ENCODE measurements around the gene FXN. TPM values are rescaled to one million over a fixed set of nuclear protein-coding genes. Genes with fewer than 3 reads are reported as not detected.

FXN gene
- total RNA-seq, 1 experiment from 2014 or later, result 11.0 TPM

DNA sequence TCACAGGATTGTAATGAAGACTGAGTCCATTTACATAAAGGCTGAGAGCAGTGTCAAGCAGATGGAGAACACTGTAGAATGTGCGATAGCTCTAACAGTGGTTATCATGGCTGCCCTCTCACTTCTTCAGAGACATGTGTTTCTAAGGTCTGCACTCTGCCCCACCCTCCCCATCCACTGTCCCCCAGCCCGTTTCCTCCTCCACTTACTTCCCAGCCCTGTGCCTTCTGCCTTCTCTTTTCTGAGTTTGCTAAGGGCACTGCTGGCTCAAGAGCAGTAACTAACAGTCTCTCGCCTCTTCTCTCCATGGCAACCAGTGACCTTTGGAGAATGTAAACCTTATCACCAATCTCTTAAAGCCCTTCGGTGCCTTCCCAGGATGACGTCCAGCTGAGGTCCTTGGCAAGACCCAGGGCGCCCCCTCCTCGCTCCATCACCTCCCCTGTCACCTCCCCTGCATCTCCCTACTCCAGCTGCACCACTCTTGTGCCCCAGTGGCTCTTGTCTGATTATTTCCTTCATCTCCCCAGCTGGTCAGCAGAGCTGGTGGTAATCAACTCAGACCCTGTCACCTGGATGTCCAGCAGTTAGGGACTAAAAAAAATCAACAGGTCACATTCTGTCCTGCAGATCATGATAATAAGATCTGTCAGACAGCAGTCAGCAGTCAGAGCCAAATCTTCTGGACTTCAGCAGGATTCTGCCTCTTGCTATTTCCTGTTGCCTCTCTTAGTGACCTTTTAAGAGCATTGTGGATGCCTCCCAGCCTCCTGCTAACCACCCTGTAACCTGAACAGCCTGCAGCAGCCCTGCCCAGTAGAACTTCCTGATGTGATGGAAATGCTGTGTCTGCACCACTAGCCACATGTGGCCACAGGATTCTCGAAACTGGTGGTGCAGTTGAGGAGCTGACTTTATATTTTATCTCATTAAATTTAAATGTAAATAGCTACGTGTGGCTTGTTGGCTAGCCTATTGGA lies 9.0 kb downstream of the FXN start:
- Histone ChIP-seq H3K9me2 (replicated peaks; ENCODE audit: low read length) (no peaks in the 10 kb centered on the region), H3K27me3 (ENCODE audit: low read length) (no peaks in the 10 kb centered on the region), H3K4me1 (ENCODE audit: insufficient read depth, low read length) (no peaks in the 10 kb centered on the region), H3K4me3 (ENCODE audit: low read length) (no peak overlapping the region), H3K9me3 (ENCODE audit: low read length) (no peaks in the 10 kb centered on the region), H3K36me3 (ENCODE audit: low read depth, low read length) (no peaks in the 10 kb centered on the region), H2AFZ (ENCODE audit: low read length) (no peak overlapping the region), H3K27ac (ENCODE audit: low read length) (no peak overlapping the region), H3F3A (ENCODE audit: low read length, unreplicated experiment) (no peaks in the 10 kb centered on the region), H3K79me2 (ENCODE audit: low read length) (peaks cover 33% of the 10 kb centered on the region), H3K9ac (ENCODE audit: low read length) (no peak overlapping the region), H4K20me1 (ENCODE audit: low read length) (no peaks in the 10 kb centered on the region), H3K4me2 (ENCODE audit: low read length) (no peak overlapping the region)
- ATAC-seq (peak; percentile 61), DNase-seq (peak; percentile 7)
- no TSS peak for BruUV-seq (replicated peaks)
- POLR2A ChIA-PET (ENCODE audit: unreplicated experiment), result no interaction called here
- CTCF ChIA-PET, result no interaction called here
- TF ChIP-seq, protein P1, sequence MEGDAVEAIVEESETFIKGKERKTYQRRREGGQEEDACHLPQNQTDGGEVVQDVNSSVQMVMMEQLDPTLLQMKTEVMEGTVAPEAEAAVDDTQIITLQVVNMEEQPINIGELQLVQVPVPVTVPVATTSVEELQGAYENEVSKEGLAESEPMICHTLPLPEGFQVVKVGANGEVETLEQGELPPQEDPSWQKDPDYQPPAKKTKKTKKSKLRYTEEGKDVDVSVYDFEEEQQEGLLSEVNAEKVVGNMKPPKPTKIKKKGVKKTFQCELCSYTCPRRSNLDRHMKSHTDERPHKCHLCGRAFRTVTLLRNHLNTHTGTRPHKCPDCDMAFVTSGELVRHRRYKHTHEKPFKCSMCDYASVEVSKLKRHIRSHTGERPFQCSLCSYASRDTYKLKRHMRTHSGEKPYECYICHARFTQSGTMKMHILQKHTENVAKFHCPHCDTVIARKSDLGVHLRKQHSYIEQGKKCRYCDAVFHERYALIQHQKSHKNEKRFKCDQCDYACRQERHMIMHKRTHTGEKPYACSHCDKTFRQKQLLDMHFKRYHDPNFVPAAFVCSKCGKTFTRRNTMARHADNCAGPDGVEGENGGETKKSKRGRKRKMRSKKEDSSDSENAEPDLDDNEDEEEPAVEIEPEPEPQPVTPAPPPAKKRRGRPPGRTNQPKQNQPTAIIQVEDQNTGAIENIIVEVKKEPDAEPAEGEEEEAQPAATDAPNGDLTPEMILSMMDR (conservative IDR thresholded peaks at IDR 0.05; ENCODE audit: low read depth, low read length), result no peak
- TF ChIP-seq EZH2phosphoT487 (IDR thresholded peaks at IDR 0.05; ENCODE audit: borderline replicate concordance, low read length) (no peak), EZH2 (IDR thresholded peaks at IDR 0.05; ENCODE audit: low read length, unreplicated experiment) (no peak)
- intact Hi-C loops (cut with micrococcal nuclease), result no loop called here

DNA sequence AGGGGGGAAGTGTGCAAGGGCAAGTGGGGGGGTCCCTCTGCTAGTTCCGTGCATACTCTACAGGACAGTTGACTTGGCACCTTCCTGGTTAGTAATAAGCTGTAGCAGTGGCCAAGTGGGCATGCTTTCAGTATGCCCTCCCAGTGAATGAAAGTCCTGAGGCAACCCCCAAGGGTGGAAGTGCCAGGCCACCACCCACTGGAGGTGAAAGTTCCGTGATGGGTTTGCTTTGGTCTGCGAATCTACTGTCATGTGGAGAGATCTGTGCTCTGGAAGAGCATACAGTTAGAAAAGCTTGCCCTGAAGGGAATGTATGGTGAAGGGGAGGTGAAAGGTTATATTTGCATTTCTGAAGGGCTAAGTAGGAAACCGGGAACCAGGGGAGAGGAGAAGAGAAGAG lies 10.3 kb downstream of the FXN start:
- DNase-seq (no peak), ATAC-seq (no peak)
- Histone ChIP-seq H2AFZ (ENCODE audit: low read length) (no peak overlapping the region), H3K27ac (ENCODE audit: low read length) (no peak overlapping the region), H3F3A (ENCODE audit: low read length, unreplicated experiment) (no peaks in the 10 kb centered on the region), H3K9me3 (ENCODE audit: low read length) (no peaks in the 10 kb centered on the region), H3K79me2 (ENCODE audit: low read length) (peaks cover 23% of the 10 kb centered on the region; the same call in 1 of the 2 replicates), H3K9ac (ENCODE audit: low read length) (no peak overlapping the region), H3K36me3 (ENCODE audit: low read depth, low read length) (no peaks in the 10 kb centered on the region), H4K20me1 (ENCODE audit: low read length) (no peaks in the 10 kb centered on the region), H3K4me2 (ENCODE audit: low read length) (no peak overlapping the region), H3K4me3 (ENCODE audit: low read length) (no peak overlapping the region), H3K4me1 (ENCODE audit: insufficient read depth, low read length) (no peaks in the 10 kb centered on the region), H3K27me3 (ENCODE audit: low read length) (no peaks in the 10 kb centered on the region), H3K9me2 (replicated peaks; ENCODE audit: low read length) (no peaks in the 10 kb centered on the region)
- POLR2A ChIA-PET (ENCODE audit: unreplicated experiment), result no interaction called here
- intact Hi-C loops (cut with micrococcal nuclease), result no loop called here
- TF ChIP-seq, protein P1 (conservative IDR thresholded peaks at IDR 0.05; ENCODE audit: low read depth, low read length), result no peak
- TF ChIP-seq EZH2phosphoT487 (IDR thresholded peaks at IDR 0.05; ENCODE audit: borderline replicate concordance, low read length) (no peak), EZH2 (IDR thresholded peaks at IDR 0.05; ENCODE audit: low read length, unreplicated experiment) (no peak)
- BruUV-seq (replicated peaks), result no TSS peak
- CTCF ChIA-PET, result no interaction called here

DNA sequence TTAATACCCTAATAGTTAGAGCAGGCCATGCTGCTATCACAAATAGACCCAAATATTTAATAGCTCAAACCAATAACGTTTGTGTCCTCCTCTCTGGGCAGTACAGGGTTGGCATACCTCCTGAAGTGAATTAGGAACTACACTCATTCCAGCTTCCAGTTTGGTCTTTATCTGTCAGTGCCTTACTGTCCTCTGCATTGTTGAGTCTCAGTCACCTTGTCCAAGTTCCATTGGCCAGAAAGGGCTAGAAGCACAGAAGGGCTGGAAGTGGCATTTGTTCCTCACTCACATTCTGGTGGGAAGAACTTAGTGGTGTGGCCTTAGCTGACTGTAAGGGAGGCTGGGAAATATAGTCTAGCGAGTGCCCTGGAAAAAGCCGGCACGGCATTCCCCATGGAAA lies 11.2 kb downstream of the FXN start:
- TF ChIP-seq EZH2phosphoT487 (IDR thresholded peaks at IDR 0.05; ENCODE audit: borderline replicate concordance, low read length), result no peak
- TF ChIP-seq, protein P1 (conservative IDR thresholded peaks at IDR 0.05; ENCODE audit: low read depth, low read length), result no peak
- no peak for TF ChIP-seq EZH2 (IDR thresholded peaks at IDR 0.05; ENCODE audit: low read length, unreplicated experiment)
- Histone ChIP-seq H3K4me1 (ENCODE audit: insufficient read depth, low read length) (no peaks in the 10 kb centered on the region), H2AFZ (ENCODE audit: low read length) (no peak overlapping the region), H3K9me3 (ENCODE audit: low read length) (no peaks in the 10 kb centered on the region), H3K79me2 (ENCODE audit: low read length) (peaks cover 14% of the 10 kb centered on the region; the same call in 1 of the 2 replicates), H4K20me1 (ENCODE audit: low read length) (no peaks in the 10 kb centered on the region), H3K9me2 (replicated peaks; ENCODE audit: low read length) (no peaks in the 10 kb centered on the region), H3K9ac (ENCODE audit: low read length) (no peak overlapping the region), H3K4me3 (ENCODE audit: low read length) (no peak overlapping the region), H3K36me3 (ENCODE audit: low read depth, low read length) (no peaks in the 10 kb centered on the region), H3K27ac (ENCODE audit: low read length) (no peak overlapping the region), H3F3A (ENCODE audit: low read length, unreplicated experiment) (no peaks in the 10 kb centered on the region), H3K27me3 (ENCODE audit: low read length) (no peaks in the 10 kb centered on the region), H3K4me2 (ENCODE audit: low read length) (no peak overlapping the region)
- no peak for ATAC-seq
- DNase-seq, result no peak
- CTCF ChIA-PET, result no interaction called here
- POLR2A ChIA-PET (ENCODE audit: unreplicated experiment), result no interaction called here
- intact Hi-C loops (cut with micrococcal nuclease), result no loop called here
- no TSS peak for BruUV-seq (replicated peaks)
